C4-2B (cell line): ENCODE results near the gene ATAD3B.

ENCODE experiments used
- CTCF ChIP-seq: fragments of 450-650 bp; conservative IDR thresholded peaks from 2 replicates; pipeline ENCODE4 v1.5.1; 2017; ENCODE audit warnings: mild to moderate bottlenecking
- ZFX ChIP-seq: fragments of 450-650 bp; IDR thresholded peaks from 2 replicates; pipeline ENCODE4 v1.6.1; 2017

- TF ChIP-seq CTCF = no peak
- TF ChIP-seq ZFX = no peak
Measured at GRCh38 chr1:1426496-1427105, 45.0 kb upstream of the ATAD3B start.
